Measurements from ENCODE around the gene MTCL1. TPM values are rescaled to one million over a fixed set of nuclear protein-coding genes. Genes with fewer than 3 reads are reported as not detected.

The MTCL1 gene
- polyA plus RNA-seq, 10 donors: 16.9 to 43.9 (median 28.5) TPM

- no peak for DNase-seq
Observed at GRCh38 chr18:8830067-8831060, 125.0 kb downstream of the MTCL1 start.

- DNase-seq: no peak
Observed at GRCh38 chr18:8831112-8831511, 125.8 kb downstream of the MTCL1 start.

- DNase-seq: no peak
Observed at GRCh38 chr18:8831531-8831930, 126.2 kb downstream of the MTCL1 start.

- DNase-seq: no peak
Observed at GRCh38 chr18:8833480-8833879, 128.1 kb downstream of the MTCL1 start.

GRCh38 chr18:8834881-8835280, 129.5 kb downstream of the MTCL1 start:
- peak in 1 of 3 donors; percentile 27 for DNase-seq

GRCh38 chr18:8835521-8835953, 130.2 kb downstream of the MTCL1 start:
- peak; percentile 50 to 72 (median 59) for DNase-seq

- DNase-seq: peak in 2 of 3 donors; percentile 20 to 49
Observed at GRCh38 chr18:8839281-8839680, 133.9 kb downstream of the MTCL1 start.

- no peak for DNase-seq
Observed at GRCh38 chr18:8841781-8842485, 136.6 kb downstream of the MTCL1 start.

GRCh38 chr18:8842506-8842905, 137.2 kb downstream of the MTCL1 start:
- no peak for DNase-seq

- DNase-seq: no peak
Observed at GRCh38 chr18:8843005-8843404, 137.6 kb downstream of the MTCL1 start.

- DNase-seq: no peak
Observed at GRCh38 chr18:8844721-8845148, 139.4 kb downstream of the MTCL1 start.

GRCh38 chr18:8845506-8845905, 140.2 kb downstream of the MTCL1 start:
- no peak for DNase-seq

- no peak for DNase-seq
Observed at GRCh38 chr18:8847066-8847755, 141.9 kb downstream of the MTCL1 start.

- DNase-seq: no peak
Observed at GRCh38 chr18:8847900-8848299, 142.5 kb downstream of the MTCL1 start.

- DNase-seq: no peak
Observed at GRCh38 chr18:8848541-8848940, 143.2 kb downstream of the MTCL1 start.

GRCh38 chr18:8849696-8850095, 144.3 kb downstream of the MTCL1 start:
- DNase-seq: no peak

- no peak for DNase-seq
Observed at GRCh38 chr18:8851659-8852058, 146.3 kb downstream of the MTCL1 start.

GRCh38 chr18:8854550-8854949, 149.2 kb downstream of the MTCL1 start:
- no peak for DNase-seq

- no peak for DNase-seq
Observed at GRCh38 chr18:8854962-8855361, 149.6 kb downstream of the MTCL1 start.

GRCh38 chr18:8856212-8856611, 150.9 kb downstream of the MTCL1 start:
- DNase-seq: no peak

GRCh38 chr18:8856769-8857393, 151.5 kb downstream of the MTCL1 start:
- no peak for DNase-seq

GRCh38 chr18:8857806-8858205, 152.4 kb downstream of the MTCL1 start:
- DNase-seq: no peak

All from muscle of back (tissue), 11 donors.